ENCODE results near the gene TNFRSF8. TPM values are rescaled to one million over a fixed set of nuclear protein-coding genes. Genes with fewer than 3 reads are reported as not detected.

Gene TNFRSF8
- total and polyA plus RNA-seq, 10 donors, result 1.3 to 7.6 (median 2.0) TPM

GRCh38 chr1:12157366-12158231 is 94.5 kb downstream of the TNFRSF8 start:
- H3K4me1 ChIP-seq, result peaks cover 58 to 100% (median 82%) of the 10 kb centered on the region in 6 donors
- intact Hi-C loops (cut with DNase I; ENCODE audit: low total_unique reads), result no loop called here

GRCh38 chr1:12158357-12159092 is 95.4 kb downstream of the TNFRSF8 start:
- no peaks in the 10 kb centered on the region for H3K27me3 ChIP-seq (replicated peaks in 1 of 7)
- WGBS, 5 donors, result 59 to 65% (median 63%) methylated on average over 21 to 22 of the region's 22 CpGs
- H3K4me3 ChIP-seq, result peak overlapping the region in 1 of 8 donors; percentile 49
- H3K27ac ChIP-seq, result peak overlapping the region in 7 of 8 donors; percentile 62 to 99 (median 84)
- DNase-seq, result peak; percentile 79
- intact Hi-C loops (cut with DNase I; ENCODE audit: low total_unique reads), result no loop called here
- H3K4me1 ChIP-seq, result peaks cover 52 to 100% (median 82%) of the 10 kb centered on the region in 6 donors
- no peaks in the 10 kb centered on the region for H3K9me3 ChIP-seq
- H3K36me3 ChIP-seq, result no peaks in the 10 kb centered on the region
- TF ChIP-seq, protein P1, sequence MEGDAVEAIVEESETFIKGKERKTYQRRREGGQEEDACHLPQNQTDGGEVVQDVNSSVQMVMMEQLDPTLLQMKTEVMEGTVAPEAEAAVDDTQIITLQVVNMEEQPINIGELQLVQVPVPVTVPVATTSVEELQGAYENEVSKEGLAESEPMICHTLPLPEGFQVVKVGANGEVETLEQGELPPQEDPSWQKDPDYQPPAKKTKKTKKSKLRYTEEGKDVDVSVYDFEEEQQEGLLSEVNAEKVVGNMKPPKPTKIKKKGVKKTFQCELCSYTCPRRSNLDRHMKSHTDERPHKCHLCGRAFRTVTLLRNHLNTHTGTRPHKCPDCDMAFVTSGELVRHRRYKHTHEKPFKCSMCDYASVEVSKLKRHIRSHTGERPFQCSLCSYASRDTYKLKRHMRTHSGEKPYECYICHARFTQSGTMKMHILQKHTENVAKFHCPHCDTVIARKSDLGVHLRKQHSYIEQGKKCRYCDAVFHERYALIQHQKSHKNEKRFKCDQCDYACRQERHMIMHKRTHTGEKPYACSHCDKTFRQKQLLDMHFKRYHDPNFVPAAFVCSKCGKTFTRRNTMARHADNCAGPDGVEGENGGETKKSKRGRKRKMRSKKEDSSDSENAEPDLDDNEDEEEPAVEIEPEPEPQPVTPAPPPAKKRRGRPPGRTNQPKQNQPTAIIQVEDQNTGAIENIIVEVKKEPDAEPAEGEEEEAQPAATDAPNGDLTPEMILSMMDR (IDR thresholded peaks at IDR 0.05 in 8 of 11, conservative IDR thresholded peaks at IDR 0.05 in 3 of 11), result no peak
- no peak for TF ChIP-seq POLR2A (IDR thresholded peaks at IDR 0.05)
- TF ChIP-seq POLR2AphosphoS5 (IDR thresholded peaks at IDR 0.05), result no peak

More at GRCh38 chr1:12157366-12158231, 94.5 kb downstream of the TNFRSF8 start:
- no peaks in the 10 kb centered on the region for H3K27me3 ChIP-seq (replicated peaks in 1 of 7)
- peak overlapping the region in 1 of 8 donors; percentile 49 for H3K4me3 ChIP-seq
- TF ChIP-seq, protein P1 (IDR thresholded peaks at IDR 0.05 in 8 of 11, conservative IDR thresholded peaks at IDR 0.05 in 3 of 11), result no peak
- TF ChIP-seq POLR2A (IDR thresholded peaks at IDR 0.05), result no peak
- no peak for TF ChIP-seq POLR2AphosphoS5 (IDR thresholded peaks at IDR 0.05)
- peak overlapping the region in 7 of 8 donors; percentile 62 to 99 (median 84) for H3K27ac ChIP-seq
- WGBS, 5 donors, result 34 to 46% (median 38%) methylated on average over 10 of the region's 10 CpGs
- no peaks in the 10 kb centered on the region for H3K36me3 ChIP-seq
- no peaks in the 10 kb centered on the region for H3K9me3 ChIP-seq
- no peak for DNase-seq

DNA sequence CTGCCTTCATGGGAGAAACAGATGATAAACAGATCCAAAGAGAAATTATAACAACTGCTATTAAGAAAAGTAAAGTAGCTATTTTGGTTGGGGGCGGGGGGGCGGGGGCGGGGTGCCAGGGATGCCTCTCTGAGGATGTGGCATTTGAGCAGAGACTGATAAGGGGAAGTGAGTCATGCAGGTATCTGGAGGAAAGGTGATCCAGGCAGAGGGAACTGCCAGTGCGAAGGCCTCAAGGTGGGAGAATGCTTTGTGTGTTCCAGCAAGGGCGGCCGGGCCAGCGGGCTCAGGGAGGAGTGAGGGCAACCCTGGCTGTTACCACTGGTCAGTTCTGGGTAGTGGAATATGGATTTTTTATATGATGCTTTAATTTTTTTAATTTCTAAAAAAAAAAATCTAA is 96.7 kb downstream of the TNFRSF8 start:
- Histone ChIP-seq H3K4me3 (no peak overlapping the region), H3K27ac (peak overlapping the region in 5 of 8 donors; percentile 89 to 99 (median 93)), H3K9me3 (no peaks in the 10 kb centered on the region), H3K27me3 (replicated peaks in 1 of 7) (no peaks in the 10 kb centered on the region), H3K4me1 (peaks cover 46 to 100% (median 82%) of the 10 kb centered on the region in 6 donors), H3K36me3 (no peaks in the 10 kb centered on the region)
- intact Hi-C loops (cut with DNase I; ENCODE audit: low total_unique reads), result no loop called here
- peak; percentile 80 for DNase-seq
- 75 to 82% (median 79%) methylated on average over 7 of the region's 7 CpGs for WGBS, 5 donors
- TF ChIP-seq POLR2A (IDR thresholded peaks at IDR 0.05), result no peak
- TF ChIP-seq POLR2AphosphoS5 (IDR thresholded peaks at IDR 0.05), result no peak
- TF ChIP-seq, protein P1 (IDR thresholded peaks at IDR 0.05 in 8 of 11, conservative IDR thresholded peaks at IDR 0.05 in 3 of 11), result no peak

DNA sequence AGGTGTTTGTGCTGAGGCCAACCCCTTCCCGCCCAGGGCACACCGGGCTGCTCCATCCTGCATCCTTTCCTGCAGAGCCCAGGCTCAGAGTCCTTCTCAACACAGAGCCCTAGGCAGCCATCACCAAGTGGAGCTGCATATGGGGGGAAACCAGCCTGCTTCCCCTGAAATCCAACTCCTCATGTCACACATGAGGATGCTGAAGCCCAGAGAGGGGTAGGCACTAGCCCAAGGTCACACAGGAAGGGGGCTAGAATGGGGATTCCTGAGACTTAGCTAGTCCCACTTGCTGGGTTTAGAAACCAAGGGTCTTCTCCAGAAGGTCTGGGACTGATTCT is 98.2 kb downstream of the TNFRSF8 start:
- no peak for TF ChIP-seq POLR2AphosphoS5 (IDR thresholded peaks at IDR 0.05)
- TF ChIP-seq, protein P1 (IDR thresholded peaks at IDR 0.05 in 8 of 11, conservative IDR thresholded peaks at IDR 0.05 in 3 of 11), result no peak
- TF ChIP-seq POLR2A (IDR thresholded peaks at IDR 0.05), result no peak
- 65 to 78% (median 70%) methylated on average over 2 of the region's 2 CpGs for WGBS, 5 donors
- H3K4me1 ChIP-seq, result peaks cover 46 to 100% (median 92%) of the 10 kb centered on the region in 6 donors
- H3K9me3 ChIP-seq, result no peaks in the 10 kb centered on the region
- DNase-seq, result no peak
- no peaks in the 10 kb centered on the region for H3K36me3 ChIP-seq
- peak overlapping the region in 2 of 8 donors; percentile 6 to 57 for H3K4me3 ChIP-seq
- H3K27me3 ChIP-seq (replicated peaks in 1 of 7), result no peaks in the 10 kb centered on the region
- H3K27ac ChIP-seq, result peak overlapping the region; percentile 71 to 99 (median 92)
- intact Hi-C loops (cut with DNase I; ENCODE audit: low total_unique reads), result no loop called here

All from spleen (tissue), 11 donors.